Measurements from ENCODE around the gene MARK3. TPM values are rescaled to one million over a fixed set of nuclear protein-coding genes. Genes with fewer than 3 reads are reported as not detected.

MARK3 gene
- total RNA-seq, 1 experiment from 2014 or later, result 78.0 TPM

- H3K27me3 Mint-ChIP-seq (ENCODE audit: insufficient read depth, unreplicated experiment), result no peaks in the 10 kb centered on the region
- ChIA-PET CTCF (no interaction called here), POLR2A (no interaction called here)
- no peak for DNase-seq
- H3K27ac Mint-ChIP-seq (ENCODE audit: unreplicated experiment), result no peak overlapping the region
- intact Hi-C loops (cut with micrococcal nuclease; ENCODE audit: unreplicated experiment), result no loop called here
- H3K9me3 Mint-ChIP-seq (ENCODE audit: unreplicated experiment), result no peaks in the 10 kb centered on the region
- peaks cover 7% of the 10 kb centered on the region for H3K36me3 ChIP-seq (ENCODE audit: control insufficient read depth, insufficient read depth, low read length)
- H3K4me3 ChIP-seq (ENCODE audit: low read depth, low read length), result no peak overlapping the region
- no peaks in the 10 kb centered on the region for H3K4me1 Mint-ChIP-seq (ENCODE audit: low read depth, unreplicated experiment)
- no TSS peak for BruUV-seq (replicated peaks)
- peaks cover 85% of the 10 kb centered on the region for H3K36me3 Mint-ChIP-seq (ENCODE audit: insufficient read depth, unreplicated experiment)
- H3K27me3 ChIP-seq (replicated peaks; ENCODE audit: control insufficient read depth, insufficient read depth, low read length), result no peaks in the 10 kb centered on the region
- H3K4me3 Mint-ChIP-seq (ENCODE audit: unreplicated experiment), result no peak overlapping the region
- no peaks in the 10 kb centered on the region for H3K4me1 ChIP-seq
- no peak for TF ChIP-seq CTCF (IDR thresholded peaks at IDR 0.05; ENCODE audit: insufficient read depth in 1 of 2, low read depth in 1 of 2, low read length in 1 of 2, severe bottlenecking in 1 of 2, unreplicated experiment in 1 of 2)
- H3K9me3 ChIP-seq, result no peaks in the 10 kb centered on the region
Measured at GRCh38 chr14:103503296-103503695, 118.1 kb downstream of the MARK3 start.

- no TSS peak for BruUV-seq (replicated peaks)
- ChIA-PET CTCF (no interaction called here), POLR2A (no interaction called here)
- no peak overlapping the region for H3K4me3 ChIP-seq (ENCODE audit: low read depth, low read length)
- DNase-seq, result no peak
- no peaks in the 10 kb centered on the region for H3K9me3 ChIP-seq
- TF ChIP-seq CTCF (IDR thresholded peaks at IDR 0.05; ENCODE audit: insufficient read depth in 1 of 2, low read depth in 1 of 2, low read length in 1 of 2, severe bottlenecking in 1 of 2, unreplicated experiment in 1 of 2), result no peak
- no peaks in the 10 kb centered on the region for H3K4me1 Mint-ChIP-seq (ENCODE audit: low read depth, unreplicated experiment)
- H3K4me3 Mint-ChIP-seq (ENCODE audit: unreplicated experiment), result no peak overlapping the region
- H3K27me3 ChIP-seq (replicated peaks; ENCODE audit: control insufficient read depth, insufficient read depth, low read length), result no peaks in the 10 kb centered on the region
- H3K4me1 ChIP-seq, result no peaks in the 10 kb centered on the region
- intact Hi-C loops (cut with micrococcal nuclease; ENCODE audit: unreplicated experiment), result no loop called here
- H3K27me3 Mint-ChIP-seq (ENCODE audit: insufficient read depth, unreplicated experiment), result no peaks in the 10 kb centered on the region
- H3K36me3 Mint-ChIP-seq (ENCODE audit: insufficient read depth, unreplicated experiment), result peaks cover 89% of the 10 kb centered on the region
- peaks cover 7% of the 10 kb centered on the region for H3K36me3 ChIP-seq (ENCODE audit: control insufficient read depth, insufficient read depth, low read length)
- H3K27ac Mint-ChIP-seq (ENCODE audit: unreplicated experiment), result no peak overlapping the region
- no peaks in the 10 kb centered on the region for H3K9me3 Mint-ChIP-seq (ENCODE audit: unreplicated experiment)
Measured at GRCh38 chr14:103504991-103505565, 119.9 kb downstream of the MARK3 start.

GRCh38 chr14:103507751-103508150 is 122.5 kb downstream of the MARK3 start:
- H3K4me3 Mint-ChIP-seq (ENCODE audit: unreplicated experiment), result no peak overlapping the region
- Histone ChIP-seq H3K4me3 (ENCODE audit: low read depth, low read length) (no peak overlapping the region), H3K9me3 (no peaks in the 10 kb centered on the region), H3K36me3 (ENCODE audit: control insufficient read depth, insufficient read depth, low read length) (peaks cover 1% of the 10 kb centered on the region; the same call in 1 of the 2 replicates), H3K27me3 (replicated peaks; ENCODE audit: control insufficient read depth, insufficient read depth, low read length) (no peaks in the 10 kb centered on the region), H3K4me1 (no peaks in the 10 kb centered on the region)
- POLR2A ChIA-PET, result no interaction called here
- peaks cover 75% of the 10 kb centered on the region for H3K36me3 Mint-ChIP-seq (ENCODE audit: insufficient read depth, unreplicated experiment)
- DNase-seq, result peak in 1 of 2 experiments; percentile 1
- TF ChIP-seq CTCF (IDR thresholded peaks at IDR 0.05; ENCODE audit: insufficient read depth in 1 of 2, low read depth in 1 of 2, low read length in 1 of 2, severe bottlenecking in 1 of 2, unreplicated experiment in 1 of 2), result no peak
- H3K27me3 Mint-ChIP-seq (ENCODE audit: insufficient read depth, unreplicated experiment), result no peaks in the 10 kb centered on the region
- CTCF ChIA-PET, result no interaction called here
- no peaks in the 10 kb centered on the region for H3K4me1 Mint-ChIP-seq (ENCODE audit: low read depth, unreplicated experiment)
- no peaks in the 10 kb centered on the region for H3K9me3 Mint-ChIP-seq (ENCODE audit: unreplicated experiment)
- intact Hi-C loops (cut with micrococcal nuclease; ENCODE audit: unreplicated experiment), result no loop called here
- H3K27ac Mint-ChIP-seq (ENCODE audit: unreplicated experiment), result no peak overlapping the region
- BruUV-seq (replicated peaks), result no TSS peak

All from Caco-2 (cell line).